HG03097 (cell line): ENCODE data around the gene SVIL.
"Not testable (repeated sequence)": the region's sequence is repeated elsewhere in the genome, so short reads cannot be mapped to it uniquely, and the experiment has no call there.

Source experiments
- ATAC-seq: cut with Tn5 transposase; IDR thresholded peaks from one replicate; pipeline ENCODE4 v1.9.1; 2021; ENCODE audit not compliant: unreplicated experiment, low FRiP score

The SVIL gene

DNA sequence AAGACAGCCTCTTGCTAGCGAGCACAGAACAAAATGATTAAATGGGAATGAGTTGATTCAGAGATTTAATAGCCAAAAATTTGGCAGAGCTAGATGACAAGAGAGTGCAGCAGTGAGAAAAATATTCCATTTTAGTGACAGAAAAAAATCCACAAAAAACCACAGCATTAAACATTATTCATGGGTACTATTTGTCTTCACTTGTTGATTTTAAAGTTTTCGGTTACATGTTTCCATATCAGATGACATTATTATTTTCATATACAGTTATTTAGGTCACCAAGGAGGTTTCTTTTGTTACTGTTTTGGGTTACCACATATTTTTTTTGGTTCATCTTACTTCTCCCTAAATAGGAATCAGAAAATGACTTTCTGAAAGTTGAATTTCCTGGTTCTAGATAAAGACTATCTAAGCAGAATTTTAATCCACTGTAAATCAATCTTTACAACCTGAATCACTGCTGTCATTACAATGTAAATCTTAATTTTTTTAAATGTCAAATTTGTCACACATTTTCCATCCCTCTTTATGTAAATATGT lies 87.9 kb downstream of the SVIL start:
- no peak for ATAC-seq

DNA sequence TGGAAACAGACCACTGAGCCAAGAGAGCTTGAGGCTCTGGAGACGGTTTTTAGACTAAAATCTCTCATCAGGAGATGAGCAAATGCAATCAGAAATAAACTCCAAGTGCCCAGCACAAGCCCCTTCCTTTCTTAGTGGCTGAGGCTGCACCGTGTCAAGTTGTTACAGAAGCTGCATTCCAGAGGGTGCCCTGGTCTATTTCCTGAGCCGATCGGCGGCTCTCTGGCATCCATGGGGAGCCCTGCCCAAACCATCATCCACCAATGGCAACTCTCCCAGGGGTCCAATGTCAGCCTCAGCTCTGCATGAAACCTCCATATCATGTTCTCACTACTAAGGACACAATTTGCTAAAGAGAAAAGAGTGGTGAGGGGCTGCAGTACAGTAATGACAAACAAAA lies 89.6 kb downstream of the SVIL start:
- no peak for ATAC-seq

DNA sequence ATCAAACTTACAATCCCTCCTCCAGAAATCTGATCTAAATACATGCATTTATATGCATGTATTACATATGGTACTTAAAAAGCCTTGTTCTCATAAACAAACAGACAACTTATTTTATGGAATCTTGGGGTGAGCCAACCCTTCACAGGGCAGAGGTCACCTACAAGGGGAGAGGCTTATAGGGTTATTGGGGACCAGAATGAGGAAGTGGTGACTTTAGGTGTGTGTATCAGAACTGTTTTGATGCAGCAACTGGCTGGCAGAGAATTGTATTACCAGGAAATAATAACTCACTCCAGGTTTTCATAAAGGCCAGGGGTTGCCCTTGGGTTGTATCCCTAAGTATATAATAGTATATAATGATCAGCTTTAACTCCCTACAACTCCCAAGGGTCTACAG lies 91.1 kb downstream of the SVIL start:
- ATAC-seq, result no peak

DNA sequence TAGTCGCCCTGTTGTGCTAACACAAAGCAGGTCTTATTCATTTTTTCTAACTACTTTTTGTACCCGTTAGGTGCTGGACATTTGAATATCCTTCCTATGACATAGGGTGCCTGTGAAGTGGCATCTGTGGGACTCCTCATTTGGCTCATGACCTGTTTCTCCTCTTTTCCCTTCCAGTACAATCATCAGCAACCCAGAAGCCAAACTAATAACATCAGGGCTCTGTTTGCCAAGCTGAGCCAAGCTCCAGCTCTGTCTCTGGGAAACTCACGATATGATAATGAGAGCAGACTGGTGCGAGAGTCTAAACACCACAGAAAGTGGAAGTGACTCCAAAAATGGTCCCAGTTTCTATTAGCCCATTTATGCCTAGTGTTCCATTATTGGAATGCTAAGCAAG lies 92.0 kb downstream of the SVIL start:
- no peak for ATAC-seq

DNA sequence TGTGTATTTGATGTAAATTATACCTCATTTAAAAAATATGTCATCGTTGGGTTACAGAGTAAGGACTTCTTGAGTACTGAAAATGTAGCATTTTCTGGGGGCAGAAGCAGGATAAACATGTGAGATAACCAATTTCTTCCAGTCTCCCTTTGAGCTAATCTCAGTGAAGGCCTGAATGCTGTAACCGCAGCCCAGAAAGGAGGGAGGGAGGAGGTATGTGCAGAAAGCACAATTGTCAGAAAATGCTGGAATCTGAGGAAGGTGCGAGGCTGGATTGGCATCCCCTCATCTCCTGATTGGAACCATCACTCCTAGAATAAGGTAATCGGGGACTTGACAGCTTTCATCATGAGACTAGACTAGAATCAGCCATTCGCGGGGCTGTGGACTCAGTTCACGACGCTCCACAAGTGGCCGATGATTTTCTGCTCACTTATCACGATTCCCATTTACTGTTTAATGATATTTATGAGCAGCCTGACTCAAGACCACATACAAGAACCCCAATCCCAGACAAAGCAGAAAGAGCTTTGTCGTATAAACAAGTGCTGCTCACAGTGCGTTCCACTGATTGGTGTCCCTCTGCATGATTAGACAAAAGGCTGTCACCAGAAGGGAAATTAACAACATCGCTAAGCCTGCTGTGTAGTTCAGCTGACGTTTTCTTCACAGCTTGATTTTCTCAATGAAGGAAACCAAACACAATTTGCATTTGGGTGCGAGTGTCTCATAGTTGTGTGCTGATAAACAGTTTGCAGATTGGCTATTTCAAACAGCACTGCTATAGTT lies 93.2 kb downstream of the SVIL start:
- ATAC-seq, result no peak

DNA sequence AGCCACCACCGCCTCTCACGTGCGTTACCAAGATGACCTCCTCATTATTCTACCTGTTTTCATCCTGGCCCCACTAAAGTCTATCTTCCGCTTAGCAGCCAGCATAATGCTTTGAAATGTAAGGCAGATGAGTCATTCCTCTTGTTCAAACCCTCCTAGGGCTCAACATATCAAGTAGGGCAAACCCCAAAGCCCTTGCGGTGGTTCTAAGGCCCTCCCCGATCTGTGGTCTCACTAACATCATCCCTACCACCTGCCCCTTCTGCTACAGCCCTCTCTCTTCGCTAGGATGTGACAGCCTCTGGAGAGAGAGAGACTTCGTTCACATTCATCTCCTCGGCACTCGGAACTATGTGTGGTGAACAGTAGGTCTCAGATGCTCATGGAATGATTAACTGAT lies 94.8 kb downstream of the SVIL start:
- no peak for ATAC-seq

DNA sequence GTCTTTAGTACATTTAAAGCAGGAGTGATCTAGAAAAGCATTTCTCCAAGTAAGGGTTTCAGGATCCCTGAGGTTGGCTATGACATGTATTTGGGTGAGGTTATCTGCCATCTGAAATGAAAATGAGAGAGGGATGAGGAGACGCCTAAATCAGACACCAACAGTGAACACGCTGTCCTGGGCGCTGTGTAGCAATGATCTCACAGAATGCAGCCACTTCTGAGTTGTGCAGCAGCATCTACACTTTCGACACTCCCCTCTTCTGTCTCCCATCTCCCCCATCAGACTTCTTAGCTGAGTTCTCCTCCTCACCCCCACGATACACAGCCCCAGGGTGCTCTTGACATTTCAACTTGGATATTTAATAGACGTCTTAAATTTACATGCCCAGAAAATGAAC lies 95.4 kb downstream of the SVIL start:
- ATAC-seq, result no peak

DNA sequence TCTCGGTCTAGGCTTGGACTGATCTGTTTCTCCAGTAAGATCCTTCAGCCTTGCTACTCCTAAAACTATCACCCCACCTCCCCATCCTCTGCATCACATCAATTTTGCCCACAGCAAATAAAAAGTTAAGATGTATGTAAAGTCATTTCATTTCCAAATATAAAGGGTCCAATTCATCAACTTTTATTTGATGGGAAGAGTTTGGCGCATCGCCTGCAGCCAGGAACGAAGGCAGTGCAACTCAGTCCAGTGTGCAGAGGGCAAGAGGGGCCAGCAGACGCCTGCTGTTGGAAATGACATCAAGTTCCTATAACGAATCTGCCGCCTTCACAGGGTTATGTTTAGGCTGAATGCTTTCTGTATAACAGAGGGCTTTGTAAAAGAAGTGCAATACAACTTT lies 97.0 kb downstream of the SVIL start:
- no peak for ATAC-seq

DNA sequence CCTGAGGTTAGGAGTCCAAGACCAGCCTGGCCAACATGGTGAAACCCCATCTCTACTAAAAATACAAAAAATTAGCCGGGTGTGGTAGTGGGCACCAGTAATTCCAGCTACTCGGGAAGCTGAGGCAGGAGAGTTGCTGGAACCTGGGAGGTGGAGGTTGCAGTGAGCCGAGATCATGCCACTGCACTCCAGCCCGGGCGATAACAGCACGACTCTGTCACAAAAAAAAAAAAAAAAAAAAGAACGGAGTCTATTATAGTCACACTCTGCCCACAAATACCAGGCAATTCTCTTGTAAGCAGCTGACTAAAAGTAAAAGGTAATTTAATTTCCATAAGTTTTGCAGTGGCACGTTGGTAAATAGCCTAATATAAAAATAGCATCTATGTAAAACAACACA lies 98.1 kb downstream of the SVIL start:
- not testable (repeated sequence) for ATAC-seq

DNA sequence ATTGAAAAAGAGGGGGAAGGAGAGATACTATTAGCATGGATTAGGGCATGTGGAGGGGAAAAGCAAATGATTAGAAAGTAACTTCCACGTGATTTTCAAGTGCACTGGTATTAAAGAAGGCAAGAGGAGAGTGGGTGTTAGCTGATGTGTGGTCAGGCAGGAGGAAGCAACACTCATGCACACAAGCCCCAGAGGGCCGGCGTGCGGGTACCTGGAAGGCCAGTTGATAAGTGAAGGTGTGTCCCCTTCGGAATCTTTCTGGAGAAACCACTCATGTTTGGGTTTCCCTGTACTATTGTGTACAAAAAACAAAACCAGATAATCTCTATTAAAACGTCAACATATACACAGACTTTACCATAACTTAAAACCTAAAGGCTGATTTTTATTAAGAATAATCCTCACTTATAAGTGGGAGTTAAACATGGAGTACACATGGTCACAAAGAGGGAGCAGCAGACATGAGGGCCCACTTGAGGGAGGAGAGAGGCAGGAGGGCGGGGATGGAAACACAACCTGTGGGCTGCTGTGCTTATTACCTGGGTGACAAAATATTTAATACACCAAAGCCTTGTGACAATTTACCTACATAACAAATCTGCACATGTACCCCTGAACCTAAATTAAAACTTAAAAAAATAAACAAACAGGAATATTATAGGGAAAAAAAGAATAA lies 98.9 kb downstream of the SVIL start:
- ATAC-seq, result no peak

DNA sequence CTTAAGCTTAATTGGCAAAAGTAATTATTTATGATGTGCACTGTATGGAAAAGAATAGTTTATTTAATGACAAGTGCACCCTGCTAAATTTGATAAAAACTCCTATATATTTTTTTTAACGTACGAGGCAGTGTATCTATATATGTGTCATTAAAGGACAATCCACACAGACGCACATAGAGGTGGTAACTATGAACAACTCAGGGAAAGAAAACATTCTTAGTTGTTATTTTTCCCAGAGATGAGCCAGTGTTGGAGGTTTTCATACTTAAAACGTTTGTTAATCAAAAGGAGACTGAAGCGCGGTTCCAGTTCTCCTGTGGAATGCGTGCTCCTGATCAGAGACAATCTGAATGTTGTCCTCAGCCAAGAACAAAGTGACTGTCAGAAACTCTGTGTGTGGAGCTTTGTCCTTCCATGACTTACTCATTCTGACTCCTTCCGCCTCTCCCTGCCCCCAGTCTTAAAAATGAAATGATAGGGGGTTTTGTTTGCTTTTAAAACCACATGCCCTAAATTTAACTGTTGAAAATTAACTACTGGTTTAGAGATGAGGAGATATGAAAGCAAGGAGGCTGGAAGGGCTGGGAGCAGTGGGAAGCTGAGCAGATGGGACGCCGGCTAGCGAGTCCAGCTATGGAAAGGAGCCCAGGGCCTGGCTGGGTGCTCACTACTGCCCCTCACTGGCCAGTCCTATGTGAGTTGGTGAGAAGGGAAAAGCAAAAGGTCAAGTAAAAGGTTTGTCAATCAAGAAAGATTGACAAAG lies 99.6 kb downstream of the SVIL start:
- ATAC-seq, result no peak

DNA sequence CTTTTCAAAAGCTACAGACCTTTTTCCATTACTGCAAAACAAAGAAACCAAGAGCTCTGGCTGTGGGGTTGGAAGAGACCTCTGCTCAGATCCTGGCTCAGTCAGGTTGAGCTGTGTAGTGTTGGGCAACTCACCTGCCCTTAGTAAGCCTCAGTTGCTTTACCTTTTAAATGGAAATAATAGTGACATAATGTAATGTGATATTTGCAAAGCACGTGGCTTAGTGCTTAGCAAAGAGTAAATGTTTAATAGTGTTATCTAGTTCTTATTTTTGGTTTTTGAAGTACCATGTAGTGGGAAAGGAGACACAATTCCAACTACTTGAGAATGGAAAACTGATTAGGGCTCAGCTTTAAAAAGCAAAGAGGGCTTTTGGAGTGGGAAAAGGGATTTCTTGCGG lies 100.2 kb downstream of the SVIL start:
- no peak for ATAC-seq

DNA sequence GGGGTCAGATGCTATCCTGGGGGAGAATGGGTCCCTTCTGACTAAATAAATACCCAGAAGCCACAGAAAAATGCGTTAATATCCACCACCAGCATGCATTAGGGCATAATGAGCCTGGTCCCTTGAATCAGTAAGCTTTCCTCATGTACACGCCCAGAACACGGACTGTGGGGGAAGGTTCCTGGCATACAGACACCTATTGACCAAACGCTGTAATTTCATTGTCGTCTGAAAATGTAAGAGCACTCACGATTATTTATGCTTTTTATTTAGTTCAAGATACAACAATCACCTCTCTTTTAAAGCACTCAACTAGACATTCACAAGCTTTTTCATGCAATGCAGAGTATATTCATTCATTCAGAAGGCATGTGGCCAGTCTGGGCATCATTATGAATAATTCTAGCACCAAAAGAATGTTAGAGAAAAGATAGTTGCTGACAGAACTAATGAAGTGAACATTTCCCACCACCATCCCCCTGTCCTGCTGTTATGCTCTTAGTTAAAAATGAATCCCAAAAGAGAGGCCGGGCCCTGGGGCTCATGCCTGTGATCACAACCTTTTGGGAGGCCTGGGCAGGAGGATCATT lies 101.0 kb downstream of the SVIL start:
- no peak for ATAC-seq

DNA sequence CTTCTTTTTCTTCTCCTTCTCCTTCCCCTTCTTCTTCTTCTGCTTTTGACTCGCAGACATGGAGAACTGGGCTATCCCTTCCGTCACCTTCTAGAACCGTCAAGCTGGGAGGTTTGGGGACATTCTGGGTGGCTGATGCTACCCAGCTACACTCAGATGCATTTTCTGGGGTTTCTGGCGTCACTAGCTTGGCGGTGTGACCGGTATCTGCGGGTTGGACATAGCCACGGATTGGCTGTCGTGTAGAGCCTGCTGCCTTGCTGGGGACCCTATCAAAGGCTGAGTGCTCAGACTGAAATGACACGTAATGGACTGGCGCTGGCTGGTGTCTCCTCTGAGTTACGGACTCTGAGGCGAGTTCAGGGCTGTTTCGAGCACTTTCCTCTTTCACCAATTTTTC lies 101.7 kb downstream of the SVIL start:
- ATAC-seq, result no peak

DNA sequence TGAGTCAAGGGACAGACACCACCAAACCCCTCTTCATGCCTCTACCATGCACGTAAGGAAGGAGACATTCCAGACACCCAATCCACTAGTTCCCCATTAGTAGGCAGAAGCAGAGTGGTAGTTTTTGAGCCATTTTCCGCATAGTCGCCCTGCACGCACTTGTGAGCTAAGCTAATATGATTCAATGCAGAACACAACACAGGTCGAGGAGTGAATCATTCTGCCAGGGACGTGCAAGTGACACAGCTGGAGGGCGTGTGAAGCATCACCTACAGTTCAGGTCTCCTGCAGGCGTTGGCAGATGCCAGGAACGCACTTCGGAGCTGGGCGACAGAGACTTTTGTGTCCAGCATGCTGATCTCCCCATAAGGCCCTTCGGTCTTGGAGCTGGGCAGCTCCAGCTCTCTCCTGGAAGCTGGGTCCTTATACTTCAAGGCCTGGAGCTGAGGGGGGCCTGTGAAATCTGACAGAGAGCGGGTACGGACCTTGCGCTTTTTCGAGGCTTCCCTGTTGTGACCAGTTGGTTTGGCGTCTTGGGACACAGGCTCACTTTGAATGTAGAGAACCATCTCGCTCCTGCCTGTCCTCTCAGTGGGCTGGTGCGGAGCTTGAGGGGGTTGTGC lies 102.4 kb downstream of the SVIL start:
- ATAC-seq, result no peak

DNA sequence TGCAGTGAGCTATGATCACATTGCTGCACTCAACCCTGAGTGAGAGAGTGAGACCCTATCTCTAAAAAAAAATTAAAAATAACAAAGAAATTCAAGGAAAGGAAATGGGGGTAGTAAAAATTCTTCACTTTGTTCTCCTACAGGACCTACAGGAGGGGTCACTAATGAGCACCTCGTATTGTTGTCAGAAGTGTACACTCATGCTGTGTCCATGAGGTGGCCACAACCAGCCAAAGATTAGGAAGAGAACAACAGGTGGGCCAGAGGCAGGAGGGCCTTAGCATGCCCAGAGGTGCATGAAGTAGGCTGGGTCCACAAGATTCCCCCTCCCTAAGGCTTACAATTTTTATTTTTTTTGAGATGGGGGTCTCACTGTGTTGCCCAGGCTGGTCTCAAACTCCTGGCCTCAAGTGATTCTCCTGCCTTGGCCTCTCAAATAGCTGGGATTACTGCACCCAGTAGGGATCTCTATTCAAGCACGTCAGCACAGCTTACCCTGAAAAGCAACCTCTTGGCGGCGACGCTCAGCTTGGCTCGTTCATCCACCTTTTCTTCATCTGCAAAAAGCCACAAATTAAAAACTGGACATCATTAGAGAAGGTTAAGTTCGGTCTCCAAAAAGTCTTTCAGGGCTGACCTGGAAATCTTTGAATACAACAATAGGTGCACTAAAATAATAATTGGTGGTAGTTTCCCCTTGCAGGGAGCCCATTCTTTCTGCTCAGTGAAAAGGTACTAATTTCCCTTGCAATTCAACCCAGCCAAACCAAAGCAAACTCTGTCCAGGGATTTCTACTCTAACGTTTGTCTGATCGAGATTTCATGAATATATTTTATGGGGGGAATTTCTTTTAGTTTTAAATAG lies 104.4 kb downstream of the SVIL start:
- ATAC-seq, result no peak

DNA sequence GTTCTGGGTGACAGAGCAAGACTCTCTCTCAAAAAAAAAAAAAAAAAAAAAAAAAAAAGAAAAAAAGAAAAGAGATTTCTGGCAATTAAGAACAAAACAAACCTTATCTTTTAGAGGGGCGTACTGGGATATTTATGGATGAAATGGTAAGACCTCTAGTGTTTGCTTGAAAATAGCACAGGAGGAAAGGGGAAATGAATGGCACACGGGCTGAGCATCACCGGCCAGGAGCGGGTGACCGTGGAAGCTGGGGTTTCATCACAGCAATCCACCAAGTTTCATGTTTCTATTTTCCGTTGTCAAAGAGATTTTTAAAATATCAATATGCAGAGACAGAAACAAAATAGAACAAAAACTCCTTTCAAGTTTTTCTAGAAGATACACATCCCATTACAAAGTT lies 105.6 kb downstream of the SVIL start:
- no peak for ATAC-seq

DNA sequence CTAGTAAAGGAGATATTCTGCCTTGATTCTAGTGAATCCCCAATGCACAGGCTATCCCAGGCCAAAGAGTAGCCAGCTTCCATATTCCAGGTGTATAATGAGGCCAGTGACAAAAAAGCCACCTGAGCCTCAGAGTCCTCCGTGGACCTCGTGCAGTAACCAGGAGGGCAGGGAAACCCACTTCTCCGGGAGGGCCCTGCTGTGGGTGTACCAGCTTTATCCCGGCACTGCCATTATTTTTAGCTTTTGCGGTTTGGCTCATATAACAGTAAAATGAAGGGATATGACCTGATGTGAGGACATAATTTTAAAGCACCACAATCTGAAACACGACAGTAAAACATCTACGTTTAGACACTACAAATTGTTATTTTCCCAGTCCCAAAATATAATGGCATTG lies 109.0 kb downstream of the SVIL start:
- ATAC-seq, result no peak

DNA sequence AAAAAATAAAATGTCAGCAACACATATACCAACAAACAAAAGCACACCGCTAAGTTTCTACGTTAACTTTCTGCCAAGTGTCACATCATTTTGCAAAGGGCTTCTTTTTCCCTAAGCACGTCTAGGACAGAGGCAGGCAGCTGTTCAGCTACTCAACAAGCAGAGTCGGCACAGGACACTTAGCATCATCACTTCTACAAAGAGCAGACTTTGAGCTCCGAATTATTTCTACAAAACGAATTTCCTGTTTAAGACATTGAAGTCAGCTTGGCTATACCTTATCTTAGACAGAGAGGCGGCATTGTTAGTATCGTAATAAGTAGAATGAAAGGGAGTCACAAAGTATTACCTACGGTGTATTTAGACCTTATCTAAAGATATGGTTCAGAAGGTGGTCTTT lies 110.1 kb downstream of the SVIL start:
- ATAC-seq, result no peak

DNA sequence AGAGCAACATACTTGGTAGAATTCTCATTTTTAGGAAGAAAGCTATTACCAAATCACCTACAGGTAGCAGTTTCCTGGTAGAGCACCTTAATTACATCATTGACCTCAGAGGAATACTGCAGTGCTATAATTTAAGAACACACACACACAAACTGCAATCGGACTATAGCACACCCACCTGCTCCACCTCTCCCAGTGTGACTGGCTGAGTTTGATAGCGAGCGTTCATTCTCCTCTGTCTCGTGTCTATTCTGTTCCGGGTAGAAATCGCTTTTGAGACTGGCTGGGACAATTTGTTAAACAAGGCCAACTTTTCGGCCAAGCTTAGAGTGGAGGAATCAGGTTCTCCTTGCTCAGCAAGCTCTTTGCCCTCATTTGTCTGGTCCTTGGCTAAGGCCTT lies 110.5 kb downstream of the SVIL start:
- no peak for ATAC-seq
